ENCODE data around the gene RNF145.
"Not testable (repeated sequence)": the region's sequence is repeated elsewhere in the genome, so short reads cannot be mapped to it uniquely, and the experiment has no call there.

The RNF145 gene

DNA sequence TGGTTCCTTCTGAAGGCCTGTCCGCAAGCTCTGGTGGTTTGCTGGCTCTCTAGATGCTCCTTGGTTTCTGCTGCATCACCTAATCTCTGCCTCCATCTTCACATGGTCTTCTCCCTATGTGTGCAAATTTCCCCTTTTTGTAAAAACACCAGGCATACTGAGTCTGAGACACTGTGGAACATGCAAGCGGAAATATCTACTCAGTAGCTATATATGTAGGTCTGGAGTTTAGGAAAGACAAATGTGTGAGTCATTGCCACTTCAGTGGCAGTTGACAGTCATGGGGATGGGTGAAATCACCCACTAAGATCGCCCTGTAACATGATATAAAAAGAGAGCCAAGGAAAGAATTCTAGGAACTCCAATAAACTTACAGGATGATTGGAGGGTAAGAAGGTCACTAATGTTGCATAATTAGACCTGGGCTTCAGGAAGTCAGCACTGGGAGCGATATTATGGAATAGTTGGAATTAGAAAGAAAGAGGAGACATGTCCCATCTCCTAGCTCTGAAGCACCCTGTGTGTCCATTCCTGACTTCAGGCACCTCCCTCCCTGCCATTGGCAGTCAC is 31.0 kb upstream of the RNF145 start:
- H3K4me3 ChIP-seq (ENCODE audit: low read depth, low read length): no peak overlapping the region
- no peaks in the 10 kb centered on the region for H3K36me3 ChIP-seq
- no peaks in the 10 kb centered on the region for H3K27me3 ChIP-seq (ENCODE audit: insufficient read depth, low read depth, severe bottlenecking)
- TF ChIP-seq, protein P1, sequence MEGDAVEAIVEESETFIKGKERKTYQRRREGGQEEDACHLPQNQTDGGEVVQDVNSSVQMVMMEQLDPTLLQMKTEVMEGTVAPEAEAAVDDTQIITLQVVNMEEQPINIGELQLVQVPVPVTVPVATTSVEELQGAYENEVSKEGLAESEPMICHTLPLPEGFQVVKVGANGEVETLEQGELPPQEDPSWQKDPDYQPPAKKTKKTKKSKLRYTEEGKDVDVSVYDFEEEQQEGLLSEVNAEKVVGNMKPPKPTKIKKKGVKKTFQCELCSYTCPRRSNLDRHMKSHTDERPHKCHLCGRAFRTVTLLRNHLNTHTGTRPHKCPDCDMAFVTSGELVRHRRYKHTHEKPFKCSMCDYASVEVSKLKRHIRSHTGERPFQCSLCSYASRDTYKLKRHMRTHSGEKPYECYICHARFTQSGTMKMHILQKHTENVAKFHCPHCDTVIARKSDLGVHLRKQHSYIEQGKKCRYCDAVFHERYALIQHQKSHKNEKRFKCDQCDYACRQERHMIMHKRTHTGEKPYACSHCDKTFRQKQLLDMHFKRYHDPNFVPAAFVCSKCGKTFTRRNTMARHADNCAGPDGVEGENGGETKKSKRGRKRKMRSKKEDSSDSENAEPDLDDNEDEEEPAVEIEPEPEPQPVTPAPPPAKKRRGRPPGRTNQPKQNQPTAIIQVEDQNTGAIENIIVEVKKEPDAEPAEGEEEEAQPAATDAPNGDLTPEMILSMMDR (IDR thresholded peaks at IDR 0.05; ENCODE audit: low read depth, low read length): no peak
- no peaks in the 10 kb centered on the region for H3K9me3 ChIP-seq (ENCODE audit: severe bottlenecking)
- no peak overlapping the region for H3K27ac ChIP-seq
- DNase-seq: no peak

DNA sequence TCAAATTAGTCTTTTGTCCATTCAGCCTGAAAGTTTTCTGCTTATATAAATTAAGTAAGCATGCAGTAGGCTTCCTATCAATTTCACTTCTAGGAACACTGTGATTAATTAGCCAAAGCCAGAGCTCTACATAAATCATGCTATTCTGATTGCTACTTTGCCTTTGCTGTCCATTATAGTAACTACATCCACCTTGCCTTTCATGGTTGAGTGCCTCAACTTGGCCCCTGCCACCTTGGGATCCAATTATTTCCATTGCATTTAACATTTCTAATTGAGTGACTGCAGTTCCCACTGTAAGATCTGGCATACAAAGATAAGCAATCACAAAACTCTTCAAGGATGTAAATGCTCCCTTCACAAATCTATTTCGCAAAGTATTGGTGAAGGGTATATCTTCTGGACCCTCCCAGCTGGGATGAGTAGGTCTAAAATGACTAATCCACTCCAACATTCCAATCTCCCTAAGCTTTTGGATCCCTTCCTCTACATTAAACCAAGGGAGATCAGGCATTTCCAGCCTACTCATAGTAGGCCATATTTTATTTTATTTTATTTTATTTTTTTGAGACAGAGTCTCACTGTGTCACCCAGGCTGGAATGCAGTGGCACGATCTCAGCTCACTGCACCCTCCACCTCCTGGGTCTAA is 26.6 kb upstream of the RNF145 start:
- H3K4me3 ChIP-seq (ENCODE audit: low read depth, low read length); H3K27ac ChIP-seq; H3K36me3 ChIP-seq; H3K27me3 ChIP-seq (ENCODE audit: insufficient read depth, low read depth, severe bottlenecking); H3K9me3 ChIP-seq (ENCODE audit: severe bottlenecking); DNase-seq: not testable (repeated sequence)

DNA sequence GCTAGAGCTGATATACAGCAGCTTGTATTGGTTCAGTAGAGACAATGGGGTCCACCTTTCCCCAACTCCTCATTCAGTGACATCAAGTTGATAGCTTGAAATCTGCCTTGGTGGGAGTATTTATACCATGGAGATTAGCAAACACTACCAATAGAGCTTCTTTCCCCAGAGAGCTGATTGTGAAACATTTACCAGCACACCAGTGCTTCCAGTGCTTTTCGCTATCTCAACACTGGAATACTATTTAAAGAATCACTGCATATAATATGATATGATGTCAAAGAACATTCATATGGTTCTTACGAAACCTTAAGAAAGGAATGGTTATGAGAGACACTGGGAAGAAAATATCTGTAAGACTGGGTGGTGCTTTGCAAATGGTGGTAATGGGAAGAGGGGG is 21.8 kb upstream of the RNF145 start:
- TF ChIP-seq, protein P1 (IDR thresholded peaks at IDR 0.05; ENCODE audit: low read depth, low read length): no peak
- no peak for DNase-seq
- no peak overlapping the region for H3K4me3 ChIP-seq (ENCODE audit: low read depth, low read length)
- H3K9me3 ChIP-seq (ENCODE audit: severe bottlenecking): no peaks in the 10 kb centered on the region
- H3K27me3 ChIP-seq (ENCODE audit: insufficient read depth, low read depth, severe bottlenecking): no peaks in the 10 kb centered on the region
- no peak overlapping the region for H3K27ac ChIP-seq
- H3K36me3 ChIP-seq: no peaks in the 10 kb centered on the region

DNA sequence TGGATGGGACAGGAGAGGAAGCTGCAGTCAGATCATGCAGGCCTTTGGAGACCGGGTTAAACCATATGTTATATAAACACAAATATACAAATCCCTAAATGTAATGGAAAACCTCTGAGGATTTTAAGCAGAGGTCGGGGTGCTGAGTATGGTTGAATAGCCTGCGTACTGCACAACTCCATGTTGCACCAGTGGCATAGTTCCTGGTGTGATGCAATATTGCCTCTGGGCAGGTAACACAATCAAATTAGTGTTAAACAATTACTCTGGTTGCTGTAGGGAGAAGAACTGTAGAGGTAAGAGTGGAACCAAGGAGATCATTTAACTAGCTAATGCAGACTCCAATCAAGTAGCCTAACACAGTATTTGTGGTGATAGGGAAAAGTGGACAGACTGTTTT is 21.3 kb upstream of the RNF145 start:
- Histone ChIP-seq H3K27ac (no peak overlapping the region), H3K36me3 (no peaks in the 10 kb centered on the region), H3K27me3 (ENCODE audit: insufficient read depth, low read depth, severe bottlenecking) (no peaks in the 10 kb centered on the region), H3K4me3 (ENCODE audit: low read depth, low read length) (no peak overlapping the region), H3K9me3 (ENCODE audit: severe bottlenecking) (no peaks in the 10 kb centered on the region)
- TF ChIP-seq, protein P1 (IDR thresholded peaks at IDR 0.05; ENCODE audit: low read depth, low read length): no peak
- no peak for DNase-seq

DNA sequence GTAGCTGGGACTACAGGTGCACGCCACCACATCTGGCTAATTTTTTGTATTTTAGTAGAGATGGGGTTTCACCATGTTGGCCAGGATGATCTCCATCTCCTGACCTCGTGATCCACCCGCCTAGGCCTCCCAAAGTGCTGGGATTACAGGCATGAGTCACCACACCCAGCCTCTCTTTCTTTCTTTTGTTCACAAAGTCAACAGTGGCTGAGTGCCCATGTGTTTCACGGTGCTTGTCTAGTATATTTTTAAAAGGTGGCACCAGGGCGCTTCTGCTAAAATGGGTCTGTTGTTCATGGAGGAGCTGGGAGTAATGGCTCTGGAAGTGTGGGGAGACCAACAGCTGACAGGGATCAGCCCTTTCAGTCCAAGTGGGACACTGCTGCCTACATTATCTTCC is 18.7 kb upstream of the RNF145 start:
- not testable (repeated sequence) for DNase-seq; H3K27me3 ChIP-seq (ENCODE audit: insufficient read depth, low read depth, severe bottlenecking); H3K36me3 ChIP-seq; H3K4me3 ChIP-seq (ENCODE audit: low read depth, low read length); H3K27ac ChIP-seq; H3K9me3 ChIP-seq (ENCODE audit: severe bottlenecking)

DNA sequence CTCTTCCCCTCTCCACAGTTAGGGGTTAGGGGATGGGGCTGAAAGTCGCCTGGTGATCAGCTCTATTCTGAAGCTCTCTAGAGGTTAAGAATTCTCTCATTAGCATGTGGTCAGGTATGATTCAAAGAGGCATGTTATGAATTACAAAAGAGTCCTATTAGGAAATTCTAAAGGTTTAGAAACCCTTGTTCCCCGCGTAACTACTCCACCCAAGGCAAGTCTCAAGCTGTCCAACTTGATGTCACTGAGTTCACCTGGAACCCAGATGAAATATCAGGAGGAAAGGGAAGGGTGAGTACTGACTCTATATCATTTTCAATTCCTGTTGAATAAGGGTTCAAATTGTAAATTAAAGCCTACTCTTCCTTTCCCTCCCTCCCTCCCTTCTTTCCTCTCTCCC is 18.1 kb upstream of the RNF145 start:
- DNase-seq: no peak
- TF ChIP-seq, protein P1 (IDR thresholded peaks at IDR 0.05; ENCODE audit: low read depth, low read length): no peak
- H3K4me3 ChIP-seq (ENCODE audit: low read depth, low read length): no peak overlapping the region
- no peaks in the 10 kb centered on the region for H3K27me3 ChIP-seq (ENCODE audit: insufficient read depth, low read depth, severe bottlenecking)
- no peaks in the 10 kb centered on the region for H3K9me3 ChIP-seq (ENCODE audit: severe bottlenecking)
- no peak overlapping the region for H3K27ac ChIP-seq
- no peaks in the 10 kb centered on the region for H3K36me3 ChIP-seq

DNA sequence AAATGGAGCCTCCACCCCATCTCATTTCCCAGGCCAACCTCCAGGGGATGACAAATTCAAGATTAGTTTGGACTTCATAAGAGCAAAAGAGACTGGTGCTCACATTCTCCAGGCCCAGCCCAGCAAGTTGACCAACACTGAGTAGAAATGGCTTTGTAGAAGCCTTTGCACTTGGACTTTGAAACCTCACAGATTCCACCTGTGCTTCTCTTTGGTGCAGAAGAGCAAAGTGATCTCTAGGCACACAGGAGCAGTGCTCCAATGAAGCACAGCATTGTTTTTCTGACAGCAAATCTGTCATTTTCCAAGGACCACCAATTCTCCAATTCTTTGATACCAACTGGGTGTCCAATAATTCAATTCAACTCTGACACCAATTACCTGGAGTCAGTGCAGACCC is 17.1 kb upstream of the RNF145 start:
- no peaks in the 10 kb centered on the region for H3K9me3 ChIP-seq (ENCODE audit: severe bottlenecking)
- DNase-seq: no peak
- H3K36me3 ChIP-seq: no peaks in the 10 kb centered on the region
- no peaks in the 10 kb centered on the region for H3K27me3 ChIP-seq (ENCODE audit: insufficient read depth, low read depth, severe bottlenecking)
- no peak overlapping the region for H3K4me3 ChIP-seq (ENCODE audit: low read depth, low read length)
- H3K27ac ChIP-seq: no peak overlapping the region
- TF ChIP-seq, protein P1 (IDR thresholded peaks at IDR 0.05; ENCODE audit: low read depth, low read length): no peak
